ENCODE data around the gene RET. TPM values are rescaled to one million over a fixed set of nuclear protein-coding genes. Genes with fewer than 3 reads are reported as not detected.

The RET gene
- total and polyA plus RNA-seq, 2 experiments from 2014 or later, result 0.50 TPM; not detected in 1

DNA sequence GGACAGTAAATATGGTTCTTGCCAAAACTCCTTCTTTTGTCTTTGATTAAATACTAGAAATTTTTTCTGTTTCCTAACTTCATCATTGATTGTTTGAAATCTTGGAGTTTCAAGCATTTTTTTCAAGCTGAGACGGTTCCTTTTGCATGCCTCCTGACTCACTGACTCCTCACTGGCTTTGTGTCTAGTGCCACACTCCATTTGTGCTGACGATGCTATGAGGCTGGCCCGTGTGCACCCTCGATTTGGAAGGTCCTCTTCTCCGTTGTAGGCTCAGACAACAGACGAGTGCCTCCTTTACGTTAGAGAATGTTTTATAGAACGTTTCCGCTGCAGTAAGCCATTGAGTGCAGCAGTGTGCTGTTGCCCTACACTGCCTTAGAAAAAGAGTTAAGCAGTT, 50.6 kb downstream of the RET start:
- Histone ChIP-seq H3K36me3 (replicated peaks; ENCODE audit: insufficient read depth, low read depth) (no peaks in the 10 kb centered on the region), H3K27me3 (no peaks in the 10 kb centered on the region), H3K79me2 (no peaks in the 10 kb centered on the region), H3K4me3 (no peak overlapping the region), H3K27ac (no peak overlapping the region), H3K4me2 (no peak overlapping the region), H4K20me1 (ENCODE audit: insufficient read depth, poor library complexity, severe bottlenecking) (no peaks in the 10 kb centered on the region), H3K4me1 (ENCODE audit: insufficient read depth) (peaks cover 3% of the 10 kb centered on the region), H3K9me3 (ENCODE audit: low read depth) (no peaks in the 10 kb centered on the region), H3K9me2 (replicated peaks; ENCODE audit: insufficient read depth) (no peaks in the 10 kb centered on the region), H2AFZ (no peak overlapping the region)
- TF ChIP-seq EZH2 (IDR thresholded peaks at IDR 0.05; ENCODE audit: borderline replicate concordance) (no peak), EZH2phosphoT487 (IDR thresholded peaks at IDR 0.05; ENCODE audit: low read depth, severe bottlenecking, unreplicated experiment) (no peak)
- TF ChIP-seq, protein P1, sequence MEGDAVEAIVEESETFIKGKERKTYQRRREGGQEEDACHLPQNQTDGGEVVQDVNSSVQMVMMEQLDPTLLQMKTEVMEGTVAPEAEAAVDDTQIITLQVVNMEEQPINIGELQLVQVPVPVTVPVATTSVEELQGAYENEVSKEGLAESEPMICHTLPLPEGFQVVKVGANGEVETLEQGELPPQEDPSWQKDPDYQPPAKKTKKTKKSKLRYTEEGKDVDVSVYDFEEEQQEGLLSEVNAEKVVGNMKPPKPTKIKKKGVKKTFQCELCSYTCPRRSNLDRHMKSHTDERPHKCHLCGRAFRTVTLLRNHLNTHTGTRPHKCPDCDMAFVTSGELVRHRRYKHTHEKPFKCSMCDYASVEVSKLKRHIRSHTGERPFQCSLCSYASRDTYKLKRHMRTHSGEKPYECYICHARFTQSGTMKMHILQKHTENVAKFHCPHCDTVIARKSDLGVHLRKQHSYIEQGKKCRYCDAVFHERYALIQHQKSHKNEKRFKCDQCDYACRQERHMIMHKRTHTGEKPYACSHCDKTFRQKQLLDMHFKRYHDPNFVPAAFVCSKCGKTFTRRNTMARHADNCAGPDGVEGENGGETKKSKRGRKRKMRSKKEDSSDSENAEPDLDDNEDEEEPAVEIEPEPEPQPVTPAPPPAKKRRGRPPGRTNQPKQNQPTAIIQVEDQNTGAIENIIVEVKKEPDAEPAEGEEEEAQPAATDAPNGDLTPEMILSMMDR (IDR thresholded peaks at IDR 0.05; ENCODE audit: poor library complexity), result no peak
- WGBS (ENCODE audit: low lambda C conversion rate, missing lambda C conversion rate), result 84% methylated on average over 9 of the region's 9 CpGs
- no peak for DNase-seq (ENCODE audit: low spot score)

DNA sequence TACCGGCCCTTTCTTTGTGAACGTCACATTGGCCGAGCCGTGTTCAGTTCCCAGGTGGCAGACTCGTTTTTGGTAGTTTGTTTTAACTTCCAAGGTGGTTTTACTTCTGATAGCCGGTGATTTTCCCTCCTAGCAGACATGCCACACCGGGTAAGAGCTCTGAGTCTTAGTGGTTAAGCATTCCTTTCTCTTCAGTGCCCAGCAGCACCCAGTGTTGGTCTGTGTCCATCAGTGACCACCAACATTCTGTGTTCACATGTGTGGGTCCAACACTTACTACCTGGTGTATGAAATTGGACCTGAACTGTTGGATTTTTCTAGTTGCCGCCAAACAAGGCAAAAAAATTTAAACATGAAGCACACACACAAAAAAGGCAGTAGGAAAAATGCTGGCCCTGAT, 51.5 kb downstream of the RET start:
- Histone ChIP-seq H3K9me2 (replicated peaks; ENCODE audit: insufficient read depth) (no peaks in the 10 kb centered on the region), H3K4me3 (no peak overlapping the region), H2AFZ (no peak overlapping the region), H4K20me1 (ENCODE audit: insufficient read depth, poor library complexity, severe bottlenecking) (no peaks in the 10 kb centered on the region), H3K4me2 (no peak overlapping the region), H3K9me3 (ENCODE audit: low read depth) (no peaks in the 10 kb centered on the region), H3K36me3 (replicated peaks; ENCODE audit: insufficient read depth, low read depth) (no peaks in the 10 kb centered on the region), H3K79me2 (no peaks in the 10 kb centered on the region), H3K27me3 (no peaks in the 10 kb centered on the region), H3K27ac (no peak overlapping the region), H3K4me1 (ENCODE audit: insufficient read depth) (peaks cover 3% of the 10 kb centered on the region)
- whole genome bisulfite sequencing (ENCODE audit: low lambda C conversion rate, missing lambda C conversion rate), result 83% methylated on average over 8 of the region's 8 CpGs
- DNase-seq (ENCODE audit: low spot score), result no peak
- TF ChIP-seq, protein P1 (IDR thresholded peaks at IDR 0.05; ENCODE audit: poor library complexity), result no peak
- TF ChIP-seq EZH2 (IDR thresholded peaks at IDR 0.05; ENCODE audit: borderline replicate concordance), result no peak

DNA sequence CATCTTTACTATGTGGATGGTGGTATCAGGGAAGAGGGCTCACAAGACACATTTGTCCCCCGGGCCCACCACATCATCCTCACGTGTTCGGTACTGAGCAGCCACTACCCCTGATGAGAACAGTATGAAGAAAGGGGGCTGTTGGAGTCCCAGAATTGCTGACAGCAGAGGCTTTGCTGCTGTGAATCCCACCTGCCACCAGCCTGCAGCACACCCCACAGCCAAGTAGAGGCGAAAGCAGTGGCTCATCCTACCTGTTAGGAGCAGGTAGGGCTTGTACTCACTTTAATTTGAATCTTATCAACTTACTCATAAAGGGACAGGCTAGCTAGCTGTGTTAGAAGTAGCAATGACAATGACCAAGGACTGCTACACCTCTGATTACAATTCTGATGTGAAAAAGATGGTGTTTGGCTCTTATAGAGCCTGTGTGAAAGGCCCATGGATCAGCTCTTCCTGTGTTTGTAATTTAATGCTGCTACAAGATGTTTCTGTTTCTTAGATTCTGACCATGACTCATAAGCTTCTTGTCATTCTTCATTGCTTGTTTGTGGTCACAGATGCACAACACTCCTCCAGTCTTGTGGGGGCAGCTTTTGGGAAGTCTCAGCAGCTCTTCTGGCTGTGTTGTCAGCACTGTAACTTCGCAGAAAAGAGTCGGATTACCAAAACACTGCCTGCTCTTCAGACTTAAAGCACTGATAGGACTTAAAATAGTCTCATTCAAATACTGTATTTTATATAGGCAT, 52.3 kb downstream of the RET start:
- no peak for TF ChIP-seq EZH2 (IDR thresholded peaks at IDR 0.05; ENCODE audit: borderline replicate concordance)
- TF ChIP-seq, protein P1 (IDR thresholded peaks at IDR 0.05; ENCODE audit: poor library complexity), result no peak
- 83% methylated on average over 6 of the region's 6 CpGs for WGBS (ENCODE audit: low lambda C conversion rate, missing lambda C conversion rate)
- peak; percentile 48 for DNase-seq (ENCODE audit: low spot score)
- no peaks in the 10 kb centered on the region for H3K9me2 ChIP-seq (replicated peaks; ENCODE audit: insufficient read depth)
- H3K27ac ChIP-seq, result peak overlapping the region; percentile 59
- peaks cover 3% of the 10 kb centered on the region for H3K4me1 ChIP-seq (ENCODE audit: insufficient read depth)
- peak overlapping the region; percentile 23 for H3K4me2 ChIP-seq
- no peaks in the 10 kb centered on the region for H3K27me3 ChIP-seq
- no peaks in the 10 kb centered on the region for H3K79me2 ChIP-seq
- no peak overlapping the region for H2AFZ ChIP-seq
- H3K4me3 ChIP-seq, result no peak overlapping the region
- H4K20me1 ChIP-seq (ENCODE audit: insufficient read depth, poor library complexity, severe bottlenecking), result no peaks in the 10 kb centered on the region
- no peaks in the 10 kb centered on the region for H3K36me3 ChIP-seq (replicated peaks; ENCODE audit: insufficient read depth, low read depth)
- H3K9me3 ChIP-seq (ENCODE audit: low read depth), result no peaks in the 10 kb centered on the region

Data from hepatocyte (in vitro differentiated cells).